ENCODE data around the gene SLC34A3.
A peak's percentile ranks its signal among the peaks of the same experiment; 100 is the strongest.
"Not testable (repeated sequence)": the region's sequence is repeated elsewhere in the genome, so short reads cannot be mapped to it uniquely, and the experiment has no call there.

The SLC34A3 gene

DNA sequence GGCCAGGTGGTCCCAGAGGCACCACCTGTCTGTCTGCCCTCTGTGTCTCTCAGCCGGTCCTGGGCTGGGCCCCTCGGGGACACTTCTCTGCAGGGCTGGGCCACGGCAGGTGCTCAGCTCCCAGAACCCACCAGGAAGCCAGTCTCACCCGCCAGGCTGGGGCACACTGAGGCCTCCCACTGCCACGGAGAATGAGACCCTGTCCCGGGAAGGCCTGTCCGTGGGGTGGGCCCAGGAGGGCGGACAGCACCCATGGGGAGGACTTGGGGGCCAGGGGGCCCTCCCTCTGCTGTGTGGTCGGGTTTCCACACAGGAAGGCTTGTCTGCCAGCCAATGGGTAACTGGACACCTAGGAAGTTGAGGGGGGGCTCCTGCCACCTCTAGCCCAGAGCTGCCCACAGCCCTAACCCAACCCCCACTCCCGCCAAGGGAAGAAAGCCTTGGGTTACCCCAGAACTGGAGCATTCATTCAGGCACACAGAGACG lies 6.3 kb downstream of the SLC34A3 start:
- Histone ChIP-seq H3K27me3 (ENCODE audit: control insufficient read depth, insufficient read depth, low read length) (no peaks in the 10 kb centered on the region), H3K27ac (ENCODE audit: low read length) (no peak overlapping the region), H3K36me3 (ENCODE audit: control insufficient read depth, insufficient read depth, low read length) (no peaks in the 10 kb centered on the region), H3K4me3 (ENCODE audit: low read length) (no peak overlapping the region), H3K4me1 (ENCODE audit: control insufficient read depth, insufficient read depth, low read length) (peaks cover 7% of the 10 kb centered on the region), H3K9me3 (ENCODE audit: control insufficient read depth, insufficient read depth, low read length) (no peaks in the 10 kb centered on the region)
- no CpG with 5 or more reads among the region's 11 CpGs for WGBS (ENCODE audit: insufficient coverage, insufficient read length)
- no peak for DNase-seq (ENCODE audit: low read depth, low spot score)

- Histone ChIP-seq H3K27me3 (ENCODE audit: control insufficient read depth, insufficient read depth, low read length) (no peaks in the 10 kb centered on the region), H3K27ac (ENCODE audit: low read length) (no peak overlapping the region), H3K36me3 (ENCODE audit: control insufficient read depth, insufficient read depth, low read length) (peaks cover 7% of the 10 kb centered on the region), H3K9me3 (ENCODE audit: control insufficient read depth, insufficient read depth, low read length) (no peaks in the 10 kb centered on the region), H3K4me3 (ENCODE audit: low read length) (no peak overlapping the region), H3K4me1 (ENCODE audit: control insufficient read depth, insufficient read depth, low read length) (peaks cover 7% of the 10 kb centered on the region)
- DNase-seq (ENCODE audit: low read depth, low spot score) = no peak
- WGBS (ENCODE audit: insufficient coverage, insufficient read length) = no CpG with 5 or more reads among the region's 13 CpGs
Measured at GRCh38 chr9:137237759-137238726, 7.3 kb downstream of the SLC34A3 start.

- no CpG with 5 or more reads among the region's 27 CpGs for WGBS (ENCODE audit: insufficient coverage, insufficient read length)
- not testable (repeated sequence) for H3K27me3 ChIP-seq (ENCODE audit: control insufficient read depth, insufficient read depth, low read length); H3K27ac ChIP-seq (ENCODE audit: low read length); DNase-seq (ENCODE audit: low read depth, low spot score); H3K9me3 ChIP-seq (ENCODE audit: control insufficient read depth, insufficient read depth, low read length); H3K4me1 ChIP-seq (ENCODE audit: control insufficient read depth, insufficient read depth, low read length)
- Histone ChIP-seq H3K36me3 (ENCODE audit: control insufficient read depth, insufficient read depth, low read length) (peaks cover 15% of the 10 kb centered on the region), H3K4me3 (ENCODE audit: low read length) (peak overlapping the region; percentile 81; the same call in 1 of the 2 replicates)
Measured at GRCh38 chr9:137239541-137240200, 9.0 kb downstream of the SLC34A3 start.

- Histone ChIP-seq H3K4me1 (ENCODE audit: control insufficient read depth, insufficient read depth, low read length) (peaks cover 10% of the 10 kb centered on the region), H3K4me3 (ENCODE audit: low read length) (peak overlapping the region; percentile 81), H3K36me3 (ENCODE audit: control insufficient read depth, insufficient read depth, low read length) (peaks cover 15% of the 10 kb centered on the region), H3K27ac (ENCODE audit: low read length) (no peak overlapping the region), H3K27me3 (ENCODE audit: control insufficient read depth, insufficient read depth, low read length) (no peaks in the 10 kb centered on the region), H3K9me3 (ENCODE audit: control insufficient read depth, insufficient read depth, low read length) (no peaks in the 10 kb centered on the region)
- no peak for DNase-seq (ENCODE audit: low read depth, low spot score)
- no CpG with 5 or more reads among the region's 58 CpGs for WGBS (ENCODE audit: insufficient coverage, insufficient read length)
Measured at GRCh38 chr9:137240318-137240840, 9.7 kb downstream of the SLC34A3 start.

DNA sequence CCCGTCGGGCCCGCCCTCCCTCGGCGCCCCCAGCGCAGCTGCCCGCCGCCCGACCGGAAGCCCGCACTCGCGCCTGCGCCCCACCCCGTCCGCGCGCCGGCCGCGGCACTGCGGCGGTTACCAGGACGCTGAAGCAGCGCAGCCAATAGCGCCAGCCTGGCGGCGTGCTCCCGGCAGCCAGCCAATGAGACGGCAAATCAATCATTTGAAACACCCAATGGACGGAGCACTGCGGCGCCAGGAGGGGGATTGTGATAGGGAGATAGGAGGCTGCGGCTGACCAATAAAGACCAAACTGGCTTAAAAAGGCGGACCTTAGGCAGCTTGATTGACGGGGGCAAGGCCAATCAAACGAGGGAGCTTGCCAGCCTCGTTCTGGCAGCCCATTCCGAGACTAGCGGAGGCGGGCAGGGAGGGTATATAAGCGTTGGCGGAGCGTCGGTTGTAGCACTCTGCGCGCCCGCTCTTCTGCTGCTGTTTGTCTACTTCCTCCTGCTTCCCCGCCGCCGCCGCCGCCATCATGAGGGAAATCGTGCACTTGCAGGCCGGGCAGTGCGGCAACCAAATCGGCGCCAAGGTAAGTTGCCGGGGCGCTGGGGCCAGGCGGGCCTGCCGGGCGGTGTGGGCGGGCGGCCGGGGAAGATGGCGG lies 10.3 kb downstream of the SLC34A3 start, which contains the start of gene TUBB4B:
Gene TUBB4B (plus strand): TSS at position 447 of the 649 bp plus-strand sequence. CDS start 74 bp downstream, at position 521.
- no peaks in the 10 kb centered on the region for H3K27me3 ChIP-seq (ENCODE audit: control insufficient read depth, insufficient read depth, low read length)
- peak; percentile 99 for DNase-seq (ENCODE audit: low read depth, low spot score)
- H3K4me1 ChIP-seq (ENCODE audit: control insufficient read depth, insufficient read depth, low read length) = peaks cover 8% of the 10 kb centered on the region
- peaks cover 15% of the 10 kb centered on the region for H3K36me3 ChIP-seq (ENCODE audit: control insufficient read depth, insufficient read depth, low read length)
- no peaks in the 10 kb centered on the region for H3K9me3 ChIP-seq (ENCODE audit: control insufficient read depth, insufficient read depth, low read length)
- no peak within 1 kb of the TSS for H3K27ac ChIP-seq (ENCODE audit: low read length)
- peak within 1 kb of the TSS; percentile 81 for H3K4me3 ChIP-seq (ENCODE audit: low read length)
- no CpG with 5 or more reads among the region's 67 CpGs for WGBS (ENCODE audit: insufficient coverage, insufficient read length)

DNA sequence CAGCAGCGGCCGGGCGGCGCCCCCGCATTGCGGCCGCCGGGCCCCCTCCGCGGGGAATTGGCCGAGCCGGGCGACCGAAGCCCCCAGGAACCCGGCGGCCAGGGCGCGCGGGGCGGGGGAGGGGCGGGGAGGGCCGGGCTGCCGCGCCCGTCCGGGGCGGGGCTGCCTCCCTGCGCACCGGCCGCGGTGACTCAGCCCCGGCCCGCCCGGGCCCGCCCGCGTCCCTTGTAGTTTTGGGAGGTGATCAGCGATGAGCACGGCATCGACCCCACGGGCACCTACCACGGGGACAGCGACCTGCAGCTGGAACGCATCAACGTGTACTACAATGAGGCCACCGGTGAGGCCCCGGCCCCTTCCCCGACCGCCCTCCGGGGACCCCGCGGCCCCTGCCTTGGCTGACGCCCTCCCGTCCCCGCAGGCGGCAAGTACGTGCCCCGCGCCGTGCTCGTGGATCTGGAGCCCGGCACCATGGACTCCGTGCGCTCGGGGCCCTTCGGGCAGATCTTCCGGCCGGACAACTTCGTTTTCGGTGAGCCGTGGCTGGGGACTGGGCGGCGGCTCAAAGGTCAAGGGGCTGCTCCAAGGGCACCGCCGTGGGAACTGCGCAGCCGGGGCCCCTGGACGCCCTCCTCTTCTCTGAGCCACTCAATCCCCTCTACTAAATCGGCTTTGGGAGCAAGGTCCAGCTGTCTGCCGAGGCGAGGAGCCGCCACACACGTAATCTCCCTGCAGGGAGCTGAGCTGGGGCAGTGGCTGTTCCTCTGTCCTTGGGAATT lies 11.0 kb downstream of the SLC34A3 start:
- Histone ChIP-seq H3K4me1 (ENCODE audit: control insufficient read depth, insufficient read depth, low read length) (peaks cover 6% of the 10 kb centered on the region; the same call in 1 of the 2 replicates), H3K27me3 (ENCODE audit: control insufficient read depth, insufficient read depth, low read length) (no peaks in the 10 kb centered on the region), H3K4me3 (ENCODE audit: low read length) (peak overlapping the region; percentile 70), H3K27ac (ENCODE audit: low read length) (no peak overlapping the region), H3K36me3 (ENCODE audit: control insufficient read depth, insufficient read depth, low read length) (peaks cover 15% of the 10 kb centered on the region), H3K9me3 (ENCODE audit: control insufficient read depth, insufficient read depth, low read length) (no peaks in the 10 kb centered on the region)
- WGBS (ENCODE audit: insufficient coverage, insufficient read length) = no CpG with 5 or more reads among the region's 83 CpGs
- DNase-seq (ENCODE audit: low read depth, low spot score) = no peak

DNA sequence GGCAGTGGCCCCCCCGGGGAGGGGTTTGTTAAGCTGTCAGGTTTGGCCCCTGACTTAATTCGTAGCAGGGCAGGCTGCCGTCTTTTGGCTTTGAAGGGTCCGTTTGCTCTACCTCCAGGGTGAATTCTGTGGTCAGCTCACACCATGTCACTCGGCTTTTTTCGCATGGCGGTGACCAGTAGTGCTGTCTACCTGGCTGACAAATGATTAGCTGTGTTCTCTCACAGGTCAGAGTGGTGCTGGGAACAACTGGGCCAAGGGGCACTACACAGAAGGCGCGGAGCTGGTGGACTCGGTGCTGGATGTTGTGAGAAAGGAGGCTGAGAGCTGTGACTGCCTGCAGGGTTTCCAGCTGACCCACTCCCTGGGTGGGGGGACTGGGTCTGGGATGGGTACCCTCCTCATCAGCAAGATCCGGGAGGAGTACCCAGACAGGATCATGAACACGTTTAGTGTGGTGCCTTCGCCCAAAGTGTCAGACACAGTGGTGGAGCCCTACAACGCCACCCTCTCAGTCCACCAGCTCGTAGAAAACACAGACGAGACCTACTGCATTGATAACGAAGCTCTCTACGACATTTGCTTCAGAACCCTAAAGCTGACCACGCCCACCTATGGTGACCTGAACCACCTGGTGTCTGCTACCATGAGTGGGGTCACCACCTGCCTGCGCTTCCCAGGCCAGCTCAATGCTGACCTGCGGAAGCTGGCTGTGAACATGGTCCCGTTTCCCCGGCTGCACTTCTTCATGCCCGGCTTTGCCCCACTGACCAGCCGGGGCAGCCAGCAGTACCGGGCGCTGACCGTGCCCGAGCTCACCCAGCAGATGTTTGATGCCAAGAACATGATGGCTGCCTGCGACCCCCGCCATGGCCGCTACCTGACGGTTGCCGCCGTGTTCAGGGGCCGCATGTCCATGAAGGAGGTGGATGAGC lies 11.8 kb downstream of the SLC34A3 start:
- WGBS (ENCODE audit: insufficient coverage, insufficient read length) = no CpG with 5 or more reads among the region's 36 CpGs
- H3K27me3 ChIP-seq (ENCODE audit: control insufficient read depth, insufficient read depth, low read length) = no peaks in the 10 kb centered on the region
- no peak overlapping the region for H3K27ac ChIP-seq (ENCODE audit: low read length)
- DNase-seq (ENCODE audit: low read depth, low spot score) = no peak
- peaks cover 3% of the 10 kb centered on the region; the same call in 1 of the 2 replicates for H3K4me1 ChIP-seq (ENCODE audit: control insufficient read depth, insufficient read depth, low read length)
- no peaks in the 10 kb centered on the region for H3K9me3 ChIP-seq (ENCODE audit: control insufficient read depth, insufficient read depth, low read length)
- peaks cover 15% of the 10 kb centered on the region for H3K36me3 ChIP-seq (ENCODE audit: control insufficient read depth, insufficient read depth, low read length)
- peak overlapping the region; percentile 70; the same call in 1 of the 2 replicates for H3K4me3 ChIP-seq (ENCODE audit: low read length)

GRCh38 chr9:137243266-137243625 lies 12.5 kb downstream of the SLC34A3 start:
- H3K36me3 ChIP-seq (ENCODE audit: control insufficient read depth, insufficient read depth, low read length) = peaks cover 15% of the 10 kb centered on the region
- H3K27me3 ChIP-seq (ENCODE audit: control insufficient read depth, insufficient read depth, low read length); H3K27ac ChIP-seq (ENCODE audit: low read length); H3K9me3 ChIP-seq (ENCODE audit: control insufficient read depth, insufficient read depth, low read length); DNase-seq (ENCODE audit: low read depth, low spot score); H3K4me1 ChIP-seq (ENCODE audit: control insufficient read depth, insufficient read depth, low read length); H3K4me3 ChIP-seq (ENCODE audit: low read length): not testable (repeated sequence)
- WGBS (ENCODE audit: insufficient coverage, insufficient read length) = no CpG with 5 or more reads among the region's 18 CpGs

Measured in iPS DF 6.9 (cell line).